Endodermal cell (in vitro differentiated cells): ENCODE results near the gene NCAPG2. TPM values are rescaled to one million over a fixed set of nuclear protein-coding genes. Genes with fewer than 3 reads are reported as not detected.

Experiments used
- DNase-seq: peaks from one replicate; pipeline ENCODE4 v3.0.0-alpha.2; 2017
- H3K27ac ChIP-seq: 2 replicates; pipeline ENCODE4 v1.5.1; 2013; ENCODE audit warnings: mild to moderate bottlenecking, low read depth, low read length, moderate library complexity
- H3K27me3 ChIP-seq: 2 replicates; pipeline ENCODE4 v1.6.1; 2013; ENCODE audit warnings: mild to moderate bottlenecking, low read length, moderate library complexity; ENCODE audit not compliant: insufficient read depth, control insufficient read depth, poor library complexity, severe bottlenecking
- H3K36me3 ChIP-seq: 2 replicates; pipeline ENCODE4 v1.7.0; 2013; ENCODE audit warnings: mild to moderate bottlenecking, low read length, moderate library complexity; ENCODE audit not compliant: control insufficient read depth, insufficient read depth
- H3K4me1 ChIP-seq: one replicate; pipeline ENCODE4 v1.7.0; 2013; ENCODE audit warnings: low read length; ENCODE audit not compliant: control insufficient read depth, insufficient read depth
- H3K4me3 ChIP-seq: 2 replicates; pipeline ENCODE4 v1.5.1; 2013; ENCODE audit warnings: mild to moderate bottlenecking, low read length, moderate library complexity
- H3K9ac ChIP-seq: 2 replicates; pipeline ENCODE4 v1.6.1; 2013; ENCODE audit warnings: mild to moderate bottlenecking, low read length, moderate library complexity; ENCODE audit not compliant: poor library complexity, severe bottlenecking; ENCODE audit errors: extremely low read depth
- H3K9me3 ChIP-seq: 2 replicates; pipeline ENCODE4 v1.6.1; 2013; ENCODE audit warnings: mild to moderate bottlenecking, low read length, moderate library complexity; ENCODE audit not compliant: control insufficient read depth
- H3K27ac Mint-ChIP-seq: 2 replicates; pipeline ENCODE4 v1.8.0; 2020; ENCODE audit warnings: mixed read lengths
- H3K27me3 Mint-ChIP-seq: 2 replicates; pipeline ENCODE4 v1.8.0; 2021; ENCODE audit warnings: mild to moderate bottlenecking, mixed read lengths; ENCODE audit not compliant: insufficient read depth
- H3K36me3 Mint-ChIP-seq: 2 replicates; pipeline ENCODE4 v1.8.0; 2020; ENCODE audit warnings: low read depth, mixed read lengths
- H3K4me1 Mint-ChIP-seq: 2 replicates; pipeline ENCODE4 v1.8.0; 2020; ENCODE audit warnings: mixed read lengths
- H3K4me3 Mint-ChIP-seq: 2 replicates; pipeline ENCODE4 v1.8.0; 2020; ENCODE audit warnings: mild to moderate bottlenecking, moderate library complexity, mixed read lengths
- H3K9me3 Mint-ChIP-seq: 2 replicates; pipeline ENCODE4 v1.8.0; 2020; ENCODE audit warnings: mild to moderate bottlenecking, mixed read lengths
- CTCF ChIP-seq: fragments of 200-600 bp; sonication (generic); conservative IDR thresholded peaks from 2 replicates; pipeline ENCODE4 v1.5.0; 2021; ENCODE audit warnings: antibody characterized with exemption, mild to moderate bottlenecking
- WGBS, 2 experiments: methylation state at CpG; one replicate each; pipeline versions ENCODE4 v1.1.5 to v1.1.7; 2013; ENCODE audit warnings: missing lambda C conversion rate in 2 of 2, mixed read lengths in 1 of 2; ENCODE audit not compliant: insufficient coverage in 1 of 2, insufficient read length in 1 of 2; 5-methylcytosine and 5-hydroxymethylcytosine counted together
- total RNA-seq, 2 donors: library from RNA; stranded (reverse); fragmentation: NEBNext Ultra II Directional in 1 of 2; extraction: Animal tissue kit (Norgen Biotek cat#: 25700) in 1 of 2; gene quantifications; 2 replicates in 1 of 2; 3 replicates in 1 of 2; pipeline ENCODE4 v1.2.1, GENCODE V29; 2021

NCAPG2 gene
- total RNA-seq, 2 donors from 2014 or later, result 58.7 to 77.1 TPM

- 72 to 94% methylated on average over 2 to 4 of the region's 4 CpGs for WGBS, 2 experiments
- DNase-seq, result no peak
- no peak overlapping the region for H3K27ac ChIP-seq
- Mint-ChIP-seq H3K9me3 (peaks cover 2% of the 10 kb centered on the region), H3K36me3 (peaks cover 6% of the 10 kb centered on the region), H3K27ac (no peak overlapping the region), H3K4me3 (no peak overlapping the region), H3K27me3 (no peaks in the 10 kb centered on the region), H3K4me1 (no peaks in the 10 kb centered on the region)
- H3K4me1 ChIP-seq, result no peaks in the 10 kb centered on the region
- no peak for TF ChIP-seq CTCF
- H3K9me3 ChIP-seq, result peaks cover 49% of the 10 kb centered on the region
- H3K36me3 ChIP-seq, result no peaks in the 10 kb centered on the region
- no peak overlapping the region for H3K4me3 ChIP-seq
- no peak overlapping the region for H3K9ac ChIP-seq
- H3K27me3 ChIP-seq, result no peaks in the 10 kb centered on the region
These were observed 107.9 kb downstream of the NCAPG2 start for GRCh38 chr7:158596745-158597144.

DNA sequence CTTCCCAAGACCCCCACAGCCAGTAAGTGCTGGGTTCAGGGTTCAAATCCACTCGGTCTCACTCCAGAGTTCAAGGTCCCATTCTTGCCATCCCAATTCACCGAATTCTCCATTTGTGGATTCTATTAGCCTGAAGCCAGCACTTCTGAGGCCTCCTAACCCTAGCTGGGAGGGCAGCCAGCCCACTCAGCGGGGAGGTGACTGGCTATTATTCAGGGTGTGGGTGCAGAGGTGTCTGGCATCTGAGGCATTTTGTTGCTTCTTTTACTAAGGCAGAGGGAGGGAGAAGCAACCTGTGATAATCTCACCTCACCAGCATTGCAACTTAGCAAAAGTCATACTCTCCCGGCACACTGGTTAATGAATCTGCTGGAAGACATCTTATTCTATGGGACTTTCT, 108.3 kb downstream of the NCAPG2 start:
- no peaks in the 10 kb centered on the region for H3K36me3 ChIP-seq
- no peaks in the 10 kb centered on the region for H3K27me3 ChIP-seq
- Mint-ChIP-seq H3K36me3 (peaks cover 6% of the 10 kb centered on the region), H3K4me1 (no peaks in the 10 kb centered on the region), H3K27me3 (no peaks in the 10 kb centered on the region), H3K9me3 (peaks cover 2% of the 10 kb centered on the region), H3K27ac (no peak overlapping the region), H3K4me3 (no peak overlapping the region)
- no peak overlapping the region for H3K27ac ChIP-seq
- DNase-seq, result peak; percentile 65
- TF ChIP-seq CTCF, result no peak
- WGBS, 2 experiments, result 89 to 91% methylated on average over 3 to 4 of the region's 4 CpGs
- H3K9ac ChIP-seq, result no peak overlapping the region
- no peaks in the 10 kb centered on the region for H3K4me1 ChIP-seq
- peaks cover 54% of the 10 kb centered on the region for H3K9me3 ChIP-seq
- no peak overlapping the region for H3K4me3 ChIP-seq

GRCh38 chr7:158595068-158595467, 109.5 kb downstream of the NCAPG2 start:
- Histone ChIP-seq H3K4me3 (no peak overlapping the region), H3K27ac (no peak overlapping the region), H3K9ac (no peak overlapping the region), H3K9me3 (peaks cover 55% of the 10 kb centered on the region), H3K36me3 (no peaks in the 10 kb centered on the region), H3K27me3 (no peaks in the 10 kb centered on the region), H3K4me1 (no peaks in the 10 kb centered on the region)
- TF ChIP-seq CTCF, result no peak
- H3K4me1 Mint-ChIP-seq, result no peaks in the 10 kb centered on the region
- H3K4me3 Mint-ChIP-seq, result no peak overlapping the region
- peaks cover 6% of the 10 kb centered on the region for H3K36me3 Mint-ChIP-seq
- DNase-seq, result peak; percentile 73
- no peak overlapping the region for H3K27ac Mint-ChIP-seq
- no peaks in the 10 kb centered on the region for H3K27me3 Mint-ChIP-seq
- H3K9me3 Mint-ChIP-seq, result peaks cover 2% of the 10 kb centered on the region
- WGBS, 2 experiments, result 45% methylated on average over 2 of the region's 3 CpGs; no CpG with 5 or more reads in 1 of the 2 experiments
